GM18519 (cell line): Measurements from ENCODE around the gene LZTFL1.

ENCODE experiments used
- ATAC-seq: cut with Tn5 transposase; IDR thresholded peaks from one replicate; pipeline ENCODE4 v1.9.1; 2021; ENCODE audit warnings: mild to moderate bottlenecking, moderate library complexity; ENCODE audit not compliant: unreplicated experiment, low FRiP score

LZTFL1 gene

GRCh38 chr3:45790596-45790995, 51.3 kb downstream of the LZTFL1 start:
- no peak for ATAC-seq

GRCh38 chr3:45789235-45789812, 52.6 kb downstream of the LZTFL1 start:
- ATAC-seq = no peak

- no peak for ATAC-seq
These were observed 54.4 kb downstream of the LZTFL1 start for GRCh38 chr3:45787551-45787950.

GRCh38 chr3:45786801-45787495, 55.0 kb downstream of the LZTFL1 start:
- ATAC-seq = no peak

GRCh38 chr3:45785605-45786150, 56.2 kb downstream of the LZTFL1 start:
- ATAC-seq = no peak

GRCh38 chr3:45783667-45784066, 58.3 kb downstream of the LZTFL1 start:
- no peak for ATAC-seq

GRCh38 chr3:45782381-45782780, 59.5 kb downstream of the LZTFL1 start:
- no peak for ATAC-seq

- ATAC-seq = no peak
These were observed 60.1 kb downstream of the LZTFL1 start for GRCh38 chr3:45781841-45782240.

- ATAC-seq = no peak
These were observed 60.6 kb downstream of the LZTFL1 start for GRCh38 chr3:45781271-45781670.

- ATAC-seq = no peak
These were observed 61.9 kb downstream of the LZTFL1 start for GRCh38 chr3:45779746-45780735.

GRCh38 chr3:45778761-45779201, 63.1 kb downstream of the LZTFL1 start:
- ATAC-seq = no peak

- no peak for ATAC-seq
These were observed 64.1 kb downstream of the LZTFL1 start for GRCh38 chr3:45777746-45778386.

GRCh38 chr3:45777111-45777745, 64.7 kb downstream of the LZTFL1 start:
- ATAC-seq = no peak

- no peak for ATAC-seq
These were observed 65.3 kb downstream of the LZTFL1 start for GRCh38 chr3:45776611-45777010.

- no peak for ATAC-seq
These were observed 65.7 kb downstream of the LZTFL1 start for GRCh38 chr3:45776301-45776595.

- ATAC-seq = no peak
These were observed 66.2 kb downstream of the LZTFL1 start for GRCh38 chr3:45775571-45776300.

- no peak for ATAC-seq
These were observed 67.1 kb downstream of the LZTFL1 start for GRCh38 chr3:45774581-45775521.

- no peak for ATAC-seq
These were observed 68.0 kb downstream of the LZTFL1 start for GRCh38 chr3:45773714-45774449.
